Activated B cell treated with CpG ODN at 0.5 μM for 24 hours (primary cell): ENCODE results near the gene NR5A1. TPM values are rescaled to one million over a fixed set of nuclear protein-coding genes. Genes with fewer than 3 reads are reported as not detected.

ENCODE experiments used
- ATAC-seq: fragments of 200-7000 bp; cut with Tn5 transposase; one replicate; pipeline ENCODE4 v1.10.0; 2021; ENCODE audit warnings: low read depth, mild to moderate bottlenecking, moderate library complexity
- CTCF ChIA-PET: fragments of 350-600 bp; sonication (Branson Sonifier 250); formaldehyde crosslinking; loops from one replicate; lab custom pipeline; 2021; ENCODE audit warnings: antibody characterized with exemption; lab: Charles Lee
- POLR2A ChIA-PET: fragments of 350-600 bp; sonication (Branson Sonifier 250); formaldehyde crosslinking; loops from one replicate; lab custom pipeline; 2021; ENCODE audit warnings: antibody characterized with exemption; lab: Charles Lee
- DNase-seq: peaks from one replicate; pipeline ENCODE4 v3.0.0; 2022
- H3K27ac Mint-ChIP-seq: one replicate; pipeline ENCODE4 v1.8.0; 2020; ENCODE audit warnings: mixed read lengths
- H3K27me3 Mint-ChIP-seq: one replicate; pipeline ENCODE4 v1.8.0; 2021; ENCODE audit warnings: mixed read lengths
- H3K36me3 Mint-ChIP-seq: one replicate; pipeline ENCODE4 v1.8.0; 2021; ENCODE audit warnings: low read depth, mixed read lengths
- H3K4me1 Mint-ChIP-seq: one replicate; pipeline ENCODE4 v1.8.0; 2021; ENCODE audit warnings: mixed read lengths
- H3K4me3 Mint-ChIP-seq: one replicate; pipeline ENCODE4 v1.8.0; 2020; ENCODE audit warnings: mild to moderate bottlenecking, mixed read lengths
- H3K9me3 Mint-ChIP-seq: one replicate; pipeline ENCODE4 v1.8.0; 2020; ENCODE audit warnings: mixed read lengths
- intact Hi-C: fragments of 100-400 bp; cut with micrococcal nuclease; formaldehyde crosslinking; loops from one replicate; pipeline ENCODE4 v1.15.1; 2024
- total RNA-seq: library from RNA; stranded (reverse); gene quantifications from 2 replicates; pipeline ENCODE4 v1.2.3, GENCODE V29; 2022
- TF ChIP-seq, protein P1 (sequence below): fragments of 200-600 bp; IDR thresholded peaks from one replicate; pipeline ENCODE4 v1.8.0; 2022; ENCODE audit warnings: antibody characterized with exemption, mild to moderate bottlenecking

The NR5A1 gene
- total RNA-seq, 1 donor from 2014 or later, result not detected

DNA sequence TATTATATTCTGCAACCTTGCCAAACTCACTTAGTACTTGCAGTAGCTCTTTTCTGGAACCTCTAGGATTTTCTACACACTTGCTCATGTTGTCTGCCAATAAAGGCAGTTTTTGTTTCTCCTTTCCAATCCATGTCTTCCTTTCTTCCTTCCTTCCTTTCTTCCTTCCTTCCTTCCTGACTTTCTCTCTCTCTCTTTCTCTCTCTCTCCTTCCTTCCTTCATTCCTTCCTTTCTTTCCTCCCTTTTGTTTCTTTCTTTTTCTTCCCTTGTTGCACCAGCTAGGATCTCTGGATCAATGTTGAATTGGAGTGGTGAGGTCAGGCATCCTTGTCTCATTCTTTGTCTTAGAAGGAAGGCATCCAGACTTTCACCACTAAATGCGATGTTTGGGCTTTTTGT is 44.5 kb downstream of the NR5A1 start:
- Mint-ChIP-seq H3K27ac (no peak overlapping the region), H3K27me3 (peaks cover 7% of the 10 kb centered on the region), H3K9me3 (no peaks in the 10 kb centered on the region), H3K36me3 (no peaks in the 10 kb centered on the region), H3K4me3 (no peak overlapping the region), H3K4me1 (no peaks in the 10 kb centered on the region)
- DNase-seq (no peak), ATAC-seq (no peak)
- ChIA-PET POLR2A (no interaction called here), CTCF (no interaction called here)
- intact Hi-C loops, result no loop called here
- TF ChIP-seq, protein P1, sequence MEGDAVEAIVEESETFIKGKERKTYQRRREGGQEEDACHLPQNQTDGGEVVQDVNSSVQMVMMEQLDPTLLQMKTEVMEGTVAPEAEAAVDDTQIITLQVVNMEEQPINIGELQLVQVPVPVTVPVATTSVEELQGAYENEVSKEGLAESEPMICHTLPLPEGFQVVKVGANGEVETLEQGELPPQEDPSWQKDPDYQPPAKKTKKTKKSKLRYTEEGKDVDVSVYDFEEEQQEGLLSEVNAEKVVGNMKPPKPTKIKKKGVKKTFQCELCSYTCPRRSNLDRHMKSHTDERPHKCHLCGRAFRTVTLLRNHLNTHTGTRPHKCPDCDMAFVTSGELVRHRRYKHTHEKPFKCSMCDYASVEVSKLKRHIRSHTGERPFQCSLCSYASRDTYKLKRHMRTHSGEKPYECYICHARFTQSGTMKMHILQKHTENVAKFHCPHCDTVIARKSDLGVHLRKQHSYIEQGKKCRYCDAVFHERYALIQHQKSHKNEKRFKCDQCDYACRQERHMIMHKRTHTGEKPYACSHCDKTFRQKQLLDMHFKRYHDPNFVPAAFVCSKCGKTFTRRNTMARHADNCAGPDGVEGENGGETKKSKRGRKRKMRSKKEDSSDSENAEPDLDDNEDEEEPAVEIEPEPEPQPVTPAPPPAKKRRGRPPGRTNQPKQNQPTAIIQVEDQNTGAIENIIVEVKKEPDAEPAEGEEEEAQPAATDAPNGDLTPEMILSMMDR, result no peak

DNA sequence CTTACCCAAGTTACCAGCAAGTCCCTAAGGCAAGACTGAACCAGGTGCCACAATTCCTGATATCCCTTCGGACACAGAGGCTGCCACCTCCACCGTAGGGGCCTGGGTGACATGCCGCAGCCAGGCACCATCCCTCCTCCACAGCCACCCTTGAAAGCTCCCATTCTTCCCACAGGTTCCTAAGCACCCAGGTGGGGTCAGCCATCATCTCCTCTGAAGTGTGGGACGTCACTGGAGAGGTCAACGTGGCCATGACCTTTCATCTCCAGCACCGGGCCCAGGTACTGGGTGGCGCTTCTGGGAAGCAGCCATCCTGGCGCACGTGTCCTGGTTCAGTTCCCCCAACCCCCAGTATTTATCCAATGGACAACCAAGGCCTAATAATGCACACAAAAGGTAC is 48.8 kb downstream of the NR5A1 start:
- H3K9me3 Mint-ChIP-seq, result no peaks in the 10 kb centered on the region
- no peaks in the 10 kb centered on the region for H3K36me3 Mint-ChIP-seq
- ChIA-PET POLR2A (no interaction called here), CTCF (no interaction called here)
- TF ChIP-seq, protein P1, result no peak
- no peak for DNase-seq
- H3K27ac Mint-ChIP-seq, result no peak overlapping the region
- peaks cover 11% of the 10 kb centered on the region for H3K27me3 Mint-ChIP-seq
- H3K4me3 Mint-ChIP-seq, result no peak overlapping the region
- intact Hi-C loops, result no loop called here
- ATAC-seq, result no peak
- H3K4me1 Mint-ChIP-seq, result no peaks in the 10 kb centered on the region

GRCh38 chr9:124457887-124458431 is 49.2 kb downstream of the NR5A1 start:
- ATAC-seq (no peak), DNase-seq (no peak)
- no peak overlapping the region for H3K4me3 Mint-ChIP-seq
- TF ChIP-seq, protein P1, result no peak
- intact Hi-C loops, result no loop called here
- H3K27ac Mint-ChIP-seq, result no peak overlapping the region
- ChIA-PET CTCF (no interaction called here), POLR2A (no interaction called here)
- H3K4me1 Mint-ChIP-seq, result no peaks in the 10 kb centered on the region
- peaks cover 9% of the 10 kb centered on the region for H3K27me3 Mint-ChIP-seq
- H3K9me3 Mint-ChIP-seq, result no peaks in the 10 kb centered on the region
- H3K36me3 Mint-ChIP-seq, result no peaks in the 10 kb centered on the region

- DNase-seq (no peak), ATAC-seq (no peak)
- Mint-ChIP-seq H3K27ac (no peak overlapping the region), H3K27me3 (peaks cover 14% of the 10 kb centered on the region), H3K36me3 (no peaks in the 10 kb centered on the region), H3K4me3 (no peak overlapping the region), H3K9me3 (no peaks in the 10 kb centered on the region), H3K4me1 (no peaks in the 10 kb centered on the region)
- CTCF ChIA-PET, result no interaction called here
- TF ChIP-seq, protein P1, result no peak
- POLR2A ChIA-PET, result no interaction called here
- intact Hi-C loops, result no loop called here
These were observed 49.9 kb downstream of the NR5A1 start for GRCh38 chr9:124457079-124457886.

- ChIA-PET POLR2A (no interaction called here), CTCF (no interaction called here)
- Mint-ChIP-seq H3K27me3 (peaks cover 19% of the 10 kb centered on the region), H3K9me3 (no peaks in the 10 kb centered on the region), H3K4me3 (no peak overlapping the region), H3K36me3 (no peaks in the 10 kb centered on the region), H3K27ac (no peak overlapping the region), H3K4me1 (no peaks in the 10 kb centered on the region)
- DNase-seq (no peak), ATAC-seq (no peak)
- TF ChIP-seq, protein P1, result no peak
- intact Hi-C loops, result no loop called here
These were observed 50.7 kb downstream of the NR5A1 start for GRCh38 chr9:124456341-124457078.
